OCI-LY7 (cell line): ENCODE data around the gene CLCN2. TPM values are rescaled to one million over a fixed set of nuclear protein-coding genes. Genes with fewer than 3 reads are reported as not detected.
"Not testable (repeated sequence)": the region's sequence is repeated elsewhere in the genome, so short reads cannot be mapped to it uniquely, and the experiment has no call there.

ENCODE experiments used
- BruUV-seq: library from RNA; stranded (reverse); fragments of 400-500 nt; replicated peaks from 2 replicates; lab custom pipeline; 2021; lab: Mats Ljungman, UMichigan
- CTCF ChIA-PET: fragments of 300-600 bp; sonication (Branson Sonifier 250); formaldehyde crosslinking; loops from one replicate; lab custom pipeline; 2022; ENCODE audit warnings: antibody characterized with exemption; ENCODE audit not compliant: unreplicated experiment; lab: Charles Lee
- POLR2A ChIA-PET: fragments of 300-600 bp; sonication (Branson Sonifier 250); formaldehyde crosslinking; loops from one replicate; lab custom pipeline; 2022; ENCODE audit warnings: antibody characterized with exemption; lab: Charles Lee
- DNase-seq: peaks from one replicate; pipeline ENCODE4 v3.0.0-alpha.2; 2015; ENCODE audit warnings: low spot score
- H2AFZ ChIP-seq: fragments of 200-600 bp; sonication (generic), shearing (Covaris generic); 2 replicates; pipeline ENCODE4 v1.6.1; 2014; ENCODE audit warnings: mild to moderate bottlenecking, antibody characterized with exemption, low read length, moderate library complexity
- H3K27ac ChIP-seq: fragments of 200-600 bp; sonication (generic); 2 replicates; pipeline ENCODE4 v1.5.1; 2014; ENCODE audit warnings: mixed run types, low read depth, mild to moderate bottlenecking, moderate library complexity, low read length, inconsistent platforms; ENCODE audit not compliant: poor library complexity, severe bottlenecking
- H3K36me3 ChIP-seq: fragments of 200-600 bp; sonication (generic); 2 replicates; pipeline ENCODE4 v1.6.1; 2014; ENCODE audit warnings: mild to moderate bottlenecking, antibody characterized with exemption, low read length, moderate library complexity, mixed read lengths; ENCODE audit not compliant: insufficient read depth
- H3K4me1 ChIP-seq: fragments of 200-600 bp; sonication (generic); 2 replicates; pipeline ENCODE4 v1.5.1; 2014; ENCODE audit warnings: mild to moderate bottlenecking, low read length; ENCODE audit not compliant: insufficient read depth, poor library complexity, severe bottlenecking
- H3K4me2 ChIP-seq: fragments of 200-600 bp; sonication (generic); 2 replicates; pipeline ENCODE4 v1.6.1; 2014; ENCODE audit warnings: mild to moderate bottlenecking, low read length
- H3K4me3 ChIP-seq: fragments of 200-600 bp; sonication (generic); 2 replicates; pipeline ENCODE4 v1.5.1; 2014; ENCODE audit warnings: mild to moderate bottlenecking, low read depth, low read length; ENCODE audit not compliant: poor library complexity, severe bottlenecking
- H3K79me2 ChIP-seq: fragments of 200-600 bp; sonication (generic); 2 replicates; pipeline ENCODE4 v1.6.1; 2016; ENCODE audit warnings: low read depth, mild to moderate bottlenecking, low read length, moderate library complexity, mixed read lengths; ENCODE audit not compliant: insufficient read depth
- H3K9me2 ChIP-seq: fragments of 200-600 bp; sonication (generic); 2 replicates; pipeline ENCODE4 v1.6.1; 2016; ENCODE audit warnings: mild to moderate bottlenecking, low read length, mixed read lengths; ENCODE audit not compliant: insufficient read depth
- H3K9me3 ChIP-seq: fragments of 200-600 bp; sonication (generic); 2 replicates; pipeline ENCODE4 v1.6.1; 2014; ENCODE audit warnings: mild to moderate bottlenecking, mixed run types, low read length, mixed read lengths
- H4K20me1 ChIP-seq: fragments of 200-600 bp; sonication (generic); 2 replicates; pipeline ENCODE4 v1.6.1; 2014; ENCODE audit warnings: mild to moderate bottlenecking, antibody characterized with exemption, low read length, moderate library complexity, mixed read lengths; ENCODE audit not compliant: insufficient read depth
- EZH2phosphoT487 ChIP-seq: fragments of 200-600 bp; sonication (generic); IDR thresholded peaks from 2 replicates; pipeline ENCODE4 v1.6.1; 2018; ENCODE audit warnings: low read depth, borderline replicate concordance, mild to moderate bottlenecking, mixed run types, antibody characterized with exemption, low read length, moderate library complexity, mixed read lengths
- intact Hi-C: fragments of 100-400 bp; cut with micrococcal nuclease; formaldehyde crosslinking; loops from one replicate; pipeline ENCODE4 v1.10.0; 2022; ENCODE audit not compliant: unreplicated experiment
- total RNA-seq, 2 experiments: library from RNA; depleted of rRNA in 1 of 2; stranded (reverse); fragments of >200 nt in 1 of 2; shearing (Covaris generic) in 1 of 2; gene quantifications; 2 replicates each; pipeline ENCODE4 v1.2.3, GENCODE V29; 2014 to 2022
- TF ChIP-seq, protein P1 (sequence below): fragments of 200-600 bp; sonication (generic); conservative IDR thresholded peaks from 2 replicates; pipeline ENCODE4 v1.5.1; 2014; ENCODE audit warnings: mild to moderate bottlenecking, antibody characterized with exemption, low read length, moderate library complexity, mixed read lengths

The CLCN2 gene
- total RNA-seq, 2 experiments from 2014 or later, result 4.2 to 15.0 TPM

DNA sequence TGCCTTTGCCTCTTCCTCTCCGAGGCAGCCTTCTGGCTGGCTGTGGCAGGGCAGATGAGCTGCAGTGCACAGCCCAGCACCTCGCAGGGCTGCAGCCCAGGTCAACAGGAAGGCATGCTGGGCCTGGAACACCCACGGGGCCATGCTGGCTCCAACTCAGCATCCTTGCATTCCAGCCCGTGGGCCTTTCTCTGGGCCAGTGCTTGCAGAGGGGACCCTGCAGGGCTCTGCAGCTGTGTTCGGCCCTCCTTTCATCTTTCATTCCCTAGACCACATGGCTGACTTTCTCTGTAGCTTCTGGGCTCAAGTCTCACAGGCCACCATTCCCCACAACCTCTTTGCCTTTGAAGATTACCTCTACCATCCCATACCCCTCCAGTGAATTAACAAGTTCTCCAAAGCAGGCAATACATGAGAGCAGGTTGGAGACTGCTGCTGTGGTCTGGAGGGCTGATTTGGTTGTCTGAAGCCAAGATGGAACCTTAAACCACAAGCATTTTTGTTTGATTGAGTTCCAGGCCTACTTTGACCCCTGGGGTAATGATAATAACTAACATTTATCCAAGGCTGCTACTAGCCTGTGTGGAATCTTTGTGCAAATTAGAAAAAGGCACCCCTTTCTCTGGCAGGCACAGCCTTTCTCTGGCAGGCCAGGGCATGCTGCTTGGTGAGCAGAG is 18.1 kb downstream of the CLCN2 start:
- Histone ChIP-seq H3K9me2 (no peaks in the 10 kb centered on the region), H4K20me1 (no peaks in the 10 kb centered on the region), H3K4me2 (no peak overlapping the region), H3K79me2 (no peaks in the 10 kb centered on the region), H3K36me3 (no peaks in the 10 kb centered on the region), H3K27ac (no peak overlapping the region), H3K4me3 (no peak overlapping the region), H3K4me1 (no peaks in the 10 kb centered on the region), H3K9me3 (no peaks in the 10 kb centered on the region), H2AFZ (no peak overlapping the region)
- POLR2A ChIA-PET, result no interaction called here
- no peak for TF ChIP-seq EZH2phosphoT487
- TF ChIP-seq, protein P1, sequence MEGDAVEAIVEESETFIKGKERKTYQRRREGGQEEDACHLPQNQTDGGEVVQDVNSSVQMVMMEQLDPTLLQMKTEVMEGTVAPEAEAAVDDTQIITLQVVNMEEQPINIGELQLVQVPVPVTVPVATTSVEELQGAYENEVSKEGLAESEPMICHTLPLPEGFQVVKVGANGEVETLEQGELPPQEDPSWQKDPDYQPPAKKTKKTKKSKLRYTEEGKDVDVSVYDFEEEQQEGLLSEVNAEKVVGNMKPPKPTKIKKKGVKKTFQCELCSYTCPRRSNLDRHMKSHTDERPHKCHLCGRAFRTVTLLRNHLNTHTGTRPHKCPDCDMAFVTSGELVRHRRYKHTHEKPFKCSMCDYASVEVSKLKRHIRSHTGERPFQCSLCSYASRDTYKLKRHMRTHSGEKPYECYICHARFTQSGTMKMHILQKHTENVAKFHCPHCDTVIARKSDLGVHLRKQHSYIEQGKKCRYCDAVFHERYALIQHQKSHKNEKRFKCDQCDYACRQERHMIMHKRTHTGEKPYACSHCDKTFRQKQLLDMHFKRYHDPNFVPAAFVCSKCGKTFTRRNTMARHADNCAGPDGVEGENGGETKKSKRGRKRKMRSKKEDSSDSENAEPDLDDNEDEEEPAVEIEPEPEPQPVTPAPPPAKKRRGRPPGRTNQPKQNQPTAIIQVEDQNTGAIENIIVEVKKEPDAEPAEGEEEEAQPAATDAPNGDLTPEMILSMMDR, result no peak
- CTCF ChIA-PET, result interaction anchor here (0.6 kb wide), 1 partner anchor 25 kb away, joined by 3 read pairs; no protein-coding TSS in a partner anchor
- no TSS peak for BruUV-seq
- intact Hi-C loops, result no loop called here
- DNase-seq, result no peak

DNA sequence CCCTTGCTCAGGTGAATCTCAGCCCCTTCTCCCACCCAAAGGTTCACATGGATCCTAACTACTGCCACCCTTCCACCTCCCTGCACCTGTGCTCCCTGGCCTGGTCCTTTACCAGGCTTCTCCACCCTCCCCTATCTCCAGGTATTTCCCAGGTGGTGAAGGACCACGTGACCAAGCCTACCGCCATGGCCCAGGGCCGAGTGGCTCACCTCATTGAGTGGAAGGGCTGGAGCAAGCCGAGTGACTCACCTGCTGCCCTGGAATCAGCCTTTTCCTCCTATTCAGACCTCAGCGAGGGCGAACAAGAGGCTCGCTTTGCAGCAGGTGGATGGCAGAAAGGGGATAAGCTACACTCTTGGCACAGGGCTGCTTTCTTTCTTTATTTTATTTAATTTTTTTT is 19.5 kb downstream of the CLCN2 start:
- DNase-seq, result no peak
- no peaks in the 10 kb centered on the region for H4K20me1 ChIP-seq
- H3K4me3 ChIP-seq, result no peak overlapping the region
- no TSS peak for BruUV-seq
- H3K27ac ChIP-seq, result no peak overlapping the region
- ChIA-PET POLR2A (interaction anchor here (0.6 kb wide), 1 partner anchor 76 kb away, joined by 3 read pairs; no protein-coding TSS in a partner anchor), CTCF (no interaction called here)
- no peaks in the 10 kb centered on the region for H3K79me2 ChIP-seq
- no peak overlapping the region for H3K4me2 ChIP-seq
- H2AFZ ChIP-seq, result no peak overlapping the region
- H3K9me3 ChIP-seq, result no peaks in the 10 kb centered on the region
- no peaks in the 10 kb centered on the region for H3K36me3 ChIP-seq
- H3K9me2 ChIP-seq, result no peaks in the 10 kb centered on the region
- TF ChIP-seq, protein P1, result no peak
- no peak for TF ChIP-seq EZH2phosphoT487
- H3K4me1 ChIP-seq, result no peaks in the 10 kb centered on the region
- intact Hi-C loops, result no loop called here

DNA sequence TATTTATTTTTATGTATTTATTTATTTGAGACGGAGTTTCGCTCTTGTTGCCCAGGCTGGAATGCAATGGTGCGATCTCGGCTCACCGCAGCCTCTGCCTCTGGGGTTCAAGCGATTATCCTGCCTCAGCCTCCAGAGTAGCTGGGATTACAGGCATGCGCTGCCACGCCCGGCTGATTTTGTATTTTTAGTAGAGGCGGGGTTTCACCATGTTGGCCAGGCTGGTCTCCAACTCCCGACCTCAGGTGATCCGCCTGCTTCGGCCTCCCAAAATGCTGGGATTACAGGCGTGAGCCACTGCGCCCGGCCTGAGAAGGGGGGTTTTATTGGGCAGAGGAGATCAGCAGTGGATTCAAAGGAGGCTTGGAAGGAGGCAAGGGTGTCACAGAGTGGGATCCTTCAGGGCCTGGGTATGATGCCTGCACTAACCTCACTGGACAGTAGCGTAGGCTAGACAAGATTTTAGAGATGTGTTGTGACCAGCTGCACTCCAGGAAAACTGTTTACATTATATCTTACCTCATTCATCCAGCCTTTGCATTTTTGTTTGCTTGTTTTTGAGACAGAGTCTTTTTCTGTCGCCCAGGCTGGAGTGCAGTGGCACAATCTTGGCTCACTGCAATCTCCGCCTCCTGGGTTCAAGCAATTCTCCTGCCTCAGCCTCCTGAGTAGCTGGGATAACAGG is 21.8 kb downstream of the CLCN2 start:
- DNase-seq, H3K4me2 ChIP-seq, H3K4me3 ChIP-seq, H3K79me2 ChIP-seq, intact Hi-C loops, H3K27ac ChIP-seq, H3K4me1 ChIP-seq, H4K20me1 ChIP-seq, BruUV-seq, H3K9me3 ChIP-seq, CTCF ChIA-PET, POLR2A ChIA-PET, H3K9me2 ChIP-seq, H2AFZ ChIP-seq: not testable (repeated sequence)
- H3K36me3 ChIP-seq, result peaks cover 11% of the 10 kb centered on the region; the same call in 1 of the 2 replicates
